ENCODE results near the gene SFXN5.

DNA sequence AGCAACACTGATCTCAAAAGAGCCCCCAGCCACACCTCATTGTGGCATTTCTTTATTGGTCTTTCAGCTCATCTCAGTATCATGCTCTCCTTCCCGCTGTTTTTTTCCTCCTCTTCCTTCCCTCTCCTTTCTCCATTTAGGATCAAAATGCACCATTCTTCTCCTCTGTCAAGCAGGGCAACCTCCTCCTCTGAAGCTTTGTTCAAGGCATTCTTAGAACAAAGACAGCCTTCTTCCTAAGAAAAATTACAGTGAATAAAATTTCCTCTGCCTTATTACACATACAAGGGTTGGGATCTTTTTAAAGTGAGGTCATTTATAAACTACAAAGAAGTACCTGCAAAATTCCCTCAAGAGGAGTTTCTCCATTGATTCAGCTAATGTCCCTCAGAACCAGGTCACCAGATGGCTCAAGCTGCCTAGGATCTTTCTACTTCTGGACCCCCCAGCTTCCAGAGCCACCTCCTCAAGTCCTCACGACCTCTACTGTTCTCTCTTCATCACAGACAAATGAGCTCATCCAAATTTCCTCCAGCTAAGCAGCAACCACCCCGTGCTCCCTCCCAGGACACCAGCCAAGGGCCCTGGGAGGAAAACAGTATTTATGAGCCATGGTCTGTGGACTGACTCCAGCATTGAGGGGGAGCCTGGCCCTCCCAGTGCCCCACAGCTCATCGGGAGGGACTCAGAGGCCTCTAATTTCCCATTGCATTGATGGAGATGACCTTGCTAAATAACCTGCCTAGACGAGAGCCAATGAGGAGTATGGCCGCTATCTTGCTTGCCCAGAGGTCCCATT is 18.0 kb downstream of the SFXN5 start:
- TF ChIP-seq CTCF (IDR thresholded peaks at IDR 0.05; ENCODE audit: poor library complexity, severe bottlenecking) (no peak), POLR2AphosphoS5 (IDR thresholded peaks at IDR 0.05) (no peak), EZH2 (IDR thresholded peaks at IDR 0.05; ENCODE audit: borderline replicate concordance, insufficient read depth, low read length, poor library complexity, severe bottlenecking) (no peak)

Data from neural cell (in vitro differentiated cells).